IPS-18a (cell line): ENCODE measurements around the gene FAM20A.

Experiments used
- H3K27ac ChIP-seq: one replicate; pipeline ENCODE4 v1.5.1; 2013; ENCODE audit warnings: low read length
- H3K27me3 ChIP-seq: one replicate; pipeline ENCODE4 v1.6.1; 2013; ENCODE audit warnings: mild to moderate bottlenecking, low read length; ENCODE audit not compliant: control insufficient read depth, insufficient read depth
- H3K36me3 ChIP-seq: one replicate; pipeline ENCODE4 v1.6.1; 2013; ENCODE audit warnings: low read depth, low read length; ENCODE audit not compliant: control insufficient read depth
- H3K4me1 ChIP-seq: one replicate; pipeline ENCODE4 v1.6.1; 2013; ENCODE audit warnings: low read depth, low read length; ENCODE audit not compliant: control insufficient read depth
- H3K4me3 ChIP-seq: one replicate; pipeline ENCODE4 v1.5.1; 2013; ENCODE audit warnings: low read length
- H3K9ac ChIP-seq: one replicate; pipeline ENCODE4 v1.6.1; 2013; ENCODE audit warnings: mild to moderate bottlenecking, low read length, moderate library complexity
- H3K9me3 ChIP-seq: one replicate; pipeline ENCODE4 v1.6.1; 2013; ENCODE audit warnings: low read depth, low read length; ENCODE audit not compliant: control insufficient read depth

The FAM20A gene

GRCh38 chr17:68623811-68624210 is 22.6 kb upstream of the FAM20A start:
- Histone ChIP-seq H3K36me3 (no peaks in the 10 kb centered on the region), H3K27ac (no peak overlapping the region), H3K9me3 (no peaks in the 10 kb centered on the region), H3K4me3 (no peak overlapping the region), H3K27me3 (no peaks in the 10 kb centered on the region), H3K9ac (no peak overlapping the region), H3K4me1 (no peaks in the 10 kb centered on the region)

- Histone ChIP-seq H3K4me1 (no peaks in the 10 kb centered on the region), H3K9ac (no peak overlapping the region), H3K4me3 (no peak overlapping the region), H3K27ac (no peak overlapping the region), H3K9me3 (no peaks in the 10 kb centered on the region), H3K27me3 (no peaks in the 10 kb centered on the region), H3K36me3 (no peaks in the 10 kb centered on the region)
Measured at GRCh38 chr17:68622423-68622822, 21.3 kb upstream of the FAM20A start.

GRCh38 chr17:68621065-68621464 is 19.9 kb upstream of the FAM20A start:
- Histone ChIP-seq H3K9me3 (no peaks in the 10 kb centered on the region), H3K36me3 (no peaks in the 10 kb centered on the region), H3K4me3 (no peak overlapping the region), H3K27me3 (no peaks in the 10 kb centered on the region), H3K4me1 (no peaks in the 10 kb centered on the region), H3K9ac (no peak overlapping the region), H3K27ac (no peak overlapping the region)

GRCh38 chr17:68616334-68616733 is 15.2 kb upstream of the FAM20A start:
- H3K4me3 ChIP-seq, result no peak overlapping the region
- no peaks in the 10 kb centered on the region for H3K27me3 ChIP-seq
- no peaks in the 10 kb centered on the region for H3K4me1 ChIP-seq
- H3K36me3 ChIP-seq, result no peaks in the 10 kb centered on the region
- H3K9ac ChIP-seq, result no peak overlapping the region
- no peak overlapping the region for H3K27ac ChIP-seq
- no peaks in the 10 kb centered on the region for H3K9me3 ChIP-seq

- Histone ChIP-seq H3K9ac (no peak overlapping the region), H3K4me3 (no peak overlapping the region), H3K4me1 (no peaks in the 10 kb centered on the region), H3K9me3 (no peaks in the 10 kb centered on the region), H3K36me3 (no peaks in the 10 kb centered on the region), H3K27ac (no peak overlapping the region), H3K27me3 (no peaks in the 10 kb centered on the region)
Measured at GRCh38 chr17:68614718-68615117, 13.6 kb upstream of the FAM20A start.

- Histone ChIP-seq H3K4me1 (no peaks in the 10 kb centered on the region), H3K9me3 (peaks cover 9% of the 10 kb centered on the region), H3K9ac (no peak overlapping the region), H3K4me3 (no peak overlapping the region), H3K27ac (no peak overlapping the region), H3K27me3 (no peaks in the 10 kb centered on the region), H3K36me3 (no peaks in the 10 kb centered on the region)
Measured at GRCh38 chr17:68613739-68614298, 12.7 kb upstream of the FAM20A start.

GRCh38 chr17:68612923-68613292 is 11.7 kb upstream of the FAM20A start:
- Histone ChIP-seq H3K27ac (no peak overlapping the region), H3K4me3 (no peak overlapping the region), H3K27me3 (no peaks in the 10 kb centered on the region), H3K36me3 (no peaks in the 10 kb centered on the region), H3K9ac (no peak overlapping the region), H3K4me1 (no peaks in the 10 kb centered on the region), H3K9me3 (peaks cover 14% of the 10 kb centered on the region)

GRCh38 chr17:68612209-68612922 is 11.2 kb upstream of the FAM20A start:
- Histone ChIP-seq H3K4me3 (no peak overlapping the region), H3K9ac (no peak overlapping the region), H3K27me3 (no peaks in the 10 kb centered on the region), H3K9me3 (peaks cover 16% of the 10 kb centered on the region), H3K27ac (no peak overlapping the region), H3K4me1 (no peaks in the 10 kb centered on the region), H3K36me3 (no peaks in the 10 kb centered on the region)

GRCh38 chr17:68611353-68612208 is 10.4 kb upstream of the FAM20A start:
- no peak overlapping the region for H3K4me3 ChIP-seq
- H3K27ac ChIP-seq, result no peak overlapping the region
- no peaks in the 10 kb centered on the region for H3K27me3 ChIP-seq
- H3K9ac ChIP-seq, result no peak overlapping the region
- no peaks in the 10 kb centered on the region for H3K4me1 ChIP-seq
- peaks cover 16% of the 10 kb centered on the region for H3K9me3 ChIP-seq
- H3K36me3 ChIP-seq, result no peaks in the 10 kb centered on the region

GRCh38 chr17:68610554-68610953 is 9.4 kb upstream of the FAM20A start:
- no peak overlapping the region for H3K27ac ChIP-seq
- peaks cover 16% of the 10 kb centered on the region for H3K9me3 ChIP-seq
- no peaks in the 10 kb centered on the region for H3K27me3 ChIP-seq
- H3K36me3 ChIP-seq, result no peaks in the 10 kb centered on the region
- H3K4me3 ChIP-seq, result no peak overlapping the region
- no peaks in the 10 kb centered on the region for H3K4me1 ChIP-seq
- H3K9ac ChIP-seq, result no peak overlapping the region

- Histone ChIP-seq H3K27ac (no peak overlapping the region), H3K4me3 (no peak overlapping the region), H3K27me3 (no peaks in the 10 kb centered on the region), H3K9ac (no peak overlapping the region), H3K4me1 (peaks cover 5% of the 10 kb centered on the region), H3K9me3 (peaks cover 16% of the 10 kb centered on the region), H3K36me3 (no peaks in the 10 kb centered on the region)
Measured at GRCh38 chr17:68608515-68609130, 7.5 kb upstream of the FAM20A start.
